ENCODE measurements around the gene OLA1. TPM values are rescaled to one million over a fixed set of nuclear protein-coding genes. Genes with fewer than 3 reads are reported as not detected.

The OLA1 gene
- total and polyA plus RNA-seq, 2 of the 13 experiments (the other 11 are each of a cell fraction or from before 2014, with no cell fraction given), result 153 to 241 TPM

DNA sequence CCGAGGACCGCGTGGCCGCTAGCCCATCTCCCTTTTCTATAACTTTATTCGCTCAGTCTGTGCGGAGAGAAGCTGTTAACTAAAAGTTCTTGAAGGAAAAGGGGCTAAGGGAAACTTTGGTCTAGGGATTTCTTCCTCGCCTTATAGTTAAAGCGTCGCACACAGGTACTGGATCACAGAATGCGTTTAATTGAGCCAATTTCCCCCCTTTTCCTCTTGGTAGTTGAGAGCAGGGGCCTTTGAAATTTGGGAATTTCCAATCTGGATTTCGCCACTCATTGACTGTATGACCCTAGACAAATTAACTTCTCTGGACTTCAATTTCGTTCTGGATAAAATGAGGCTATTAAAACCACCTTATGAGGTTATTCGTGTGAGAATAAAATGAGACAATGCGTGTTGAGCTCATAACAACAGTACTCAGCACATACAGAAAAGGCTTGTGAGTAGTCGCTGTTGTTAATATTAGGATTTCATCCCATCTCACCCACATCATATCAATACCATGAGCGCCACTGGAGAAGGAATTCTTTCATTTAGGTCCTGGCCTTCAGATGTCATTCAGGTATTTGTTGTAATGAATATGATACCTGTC is 763 bp upstream of the OLA1 start (continued):
- TF ChIP-seq GZF1 (CRISPR knock-in tag; IDR thresholded peaks at IDR 0.05), result no peak
- TF ChIP-seq MIER2 (CRISPR knock-in tag; IDR thresholded peaks at IDR 0.05), result no peak
- no peak for TF ChIP-seq ZNF724P (CRISPR knock-in tag; IDR thresholded peaks at IDR 0.05; ENCODE audit: borderline replicate concordance)
- TF ChIP-seq NBN (conservative IDR thresholded peaks at IDR 0.05), result no peak
- TF ChIP-seq, protein P1, sequence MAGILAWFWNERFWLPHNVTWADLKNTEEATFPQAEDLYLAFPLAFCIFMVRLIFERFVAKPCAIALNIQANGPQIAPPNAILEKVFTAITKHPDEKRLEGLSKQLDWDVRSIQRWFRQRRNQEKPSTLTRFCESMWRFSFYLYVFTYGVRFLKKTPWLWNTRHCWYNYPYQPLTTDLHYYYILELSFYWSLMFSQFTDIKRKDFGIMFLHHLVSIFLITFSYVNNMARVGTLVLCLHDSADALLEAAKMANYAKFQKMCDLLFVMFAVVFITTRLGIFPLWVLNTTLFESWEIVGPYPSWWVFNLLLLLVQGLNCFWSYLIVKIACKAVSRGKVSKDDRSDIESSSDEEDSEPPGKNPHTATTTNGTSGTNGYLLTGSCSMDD (CRISPR knock-in tag; IDR thresholded peaks at IDR 0.05), result no peak
- TF ChIP-seq, protein P2, sequence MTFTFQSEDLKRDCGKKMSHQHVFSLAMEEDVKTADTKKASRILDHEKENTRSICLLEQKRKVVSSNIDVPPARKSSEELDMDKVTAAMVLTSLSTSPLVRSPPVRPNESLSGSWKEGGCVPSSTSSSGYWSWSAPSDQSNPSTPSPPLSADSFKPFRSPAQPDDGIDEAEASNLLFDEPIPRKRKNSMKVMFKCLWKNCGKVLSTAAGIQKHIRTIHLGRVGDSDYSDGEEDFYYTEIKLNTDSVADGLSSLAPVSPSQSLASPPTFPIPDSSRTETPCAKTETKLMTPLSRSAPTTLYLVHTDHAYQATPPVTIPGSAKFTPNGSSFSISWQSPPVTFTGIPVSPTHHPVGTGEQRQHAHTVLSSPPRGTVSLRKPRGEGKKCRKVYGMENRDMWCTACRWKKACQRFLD (CRISPR knock-in tag; IDR thresholded peaks at IDR 0.05; ENCODE audit: borderline replicate concordance), result no peak
- no peak for TF ChIP-seq HNRNPUL1 (IDR thresholded peaks at IDR 0.05; ENCODE audit: low read depth, low read length)
- TF ChIP-seq, protein P3, sequence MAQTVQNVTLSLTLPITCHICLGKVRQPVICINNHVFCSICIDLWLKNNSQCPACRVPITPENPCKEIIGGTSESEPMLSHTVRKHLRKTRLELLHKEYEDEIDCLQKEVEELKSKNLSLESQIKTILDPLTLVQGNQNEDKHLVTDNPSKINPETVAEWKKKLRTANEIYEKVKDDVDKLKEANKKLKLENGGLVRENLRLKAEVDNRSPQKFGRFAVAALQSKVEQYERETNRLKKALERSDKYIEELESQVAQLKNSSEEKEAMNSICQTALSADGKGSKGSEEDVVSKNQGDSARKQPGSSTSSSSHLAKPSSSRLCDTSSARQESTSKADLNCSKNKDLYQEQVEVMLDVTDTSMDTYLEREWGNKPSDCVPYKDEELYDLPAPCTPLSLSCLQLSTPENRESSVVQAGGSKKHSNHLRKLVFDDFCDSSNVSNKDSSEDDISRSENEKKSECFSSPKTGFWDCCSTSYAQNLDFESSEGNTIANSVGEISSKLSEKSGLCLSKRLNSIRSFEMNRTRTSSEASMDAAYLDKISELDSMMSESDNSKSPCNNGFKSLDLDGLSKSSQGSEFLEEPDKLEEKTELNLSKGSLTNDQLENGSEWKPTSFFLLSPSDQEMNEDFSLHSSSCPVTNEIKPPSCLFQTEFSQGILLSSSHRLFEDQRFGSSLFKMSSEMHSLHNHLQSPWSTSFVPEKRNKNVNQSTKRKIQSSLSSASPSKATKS (CRISPR knock-in tag; IDR thresholded peaks at IDR 0.05), result peak; percentile 15; the same call in 1 of the 2 replicates
- no peak for TF ChIP-seq SMC3 (IDR thresholded peaks at IDR 0.05; ENCODE audit: low read length)
- peak; percentile 40; the same call in 1 of the 2 replicates for TF ChIP-seq ZNF607 (CRISPR knock-in tag; IDR thresholded peaks at IDR 0.05; ENCODE audit: borderline replicate concordance)
- TF ChIP-seq HDAC1 (CRISPR knock-in tag; IDR thresholded peaks at IDR 0.05), result no peak
- TF ChIP-seq ZNF563 (CRISPR knock-in tag; IDR thresholded peaks at IDR 0.05), result no peak
- no peak for TF ChIP-seq SIX1 (CRISPR knock-in tag; IDR thresholded peaks at IDR 0.05; ENCODE audit: borderline replicate concordance)
- TF ChIP-seq PHF8 (CRISPR knock-in tag; IDR thresholded peaks at IDR 0.05), result no peak
- no peak for TF ChIP-seq ZNF354B (CRISPR knock-in tag; IDR thresholded peaks at IDR 0.05)
- TF ChIP-seq ADNP (CRISPR knock-in tag; IDR thresholded peaks at IDR 0.05), result no peak
- no peak for TF ChIP-seq NFIB (CRISPR knock-in tag; IDR thresholded peaks at IDR 0.05; ENCODE audit: borderline replicate concordance)
- TF ChIP-seq, protein P4, sequence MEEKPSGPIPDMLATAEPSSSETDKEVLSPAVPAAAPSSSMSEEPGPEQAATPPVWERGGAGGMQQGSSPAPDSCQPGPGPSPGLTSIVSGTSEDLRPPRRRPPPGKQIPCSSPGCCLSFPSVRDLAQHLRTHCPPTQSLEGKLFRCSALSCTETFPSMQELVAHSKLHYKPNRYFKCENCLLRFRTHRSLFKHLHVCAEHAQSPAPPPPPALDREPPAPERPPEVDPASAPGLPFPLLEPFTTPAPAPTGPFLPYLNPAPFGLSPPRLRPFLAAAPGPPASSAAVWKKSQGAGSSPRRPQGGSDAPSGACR (CRISPR knock-in tag; IDR thresholded peaks at IDR 0.05), result no peak
- no peak for TF ChIP-seq NCOA2 (CRISPR knock-in tag; IDR thresholded peaks at IDR 0.05)
- TF ChIP-seq TOPORS (CRISPR knock-in tag; IDR thresholded peaks at IDR 0.05), result no peak
- TF ChIP-seq, protein P5, sequence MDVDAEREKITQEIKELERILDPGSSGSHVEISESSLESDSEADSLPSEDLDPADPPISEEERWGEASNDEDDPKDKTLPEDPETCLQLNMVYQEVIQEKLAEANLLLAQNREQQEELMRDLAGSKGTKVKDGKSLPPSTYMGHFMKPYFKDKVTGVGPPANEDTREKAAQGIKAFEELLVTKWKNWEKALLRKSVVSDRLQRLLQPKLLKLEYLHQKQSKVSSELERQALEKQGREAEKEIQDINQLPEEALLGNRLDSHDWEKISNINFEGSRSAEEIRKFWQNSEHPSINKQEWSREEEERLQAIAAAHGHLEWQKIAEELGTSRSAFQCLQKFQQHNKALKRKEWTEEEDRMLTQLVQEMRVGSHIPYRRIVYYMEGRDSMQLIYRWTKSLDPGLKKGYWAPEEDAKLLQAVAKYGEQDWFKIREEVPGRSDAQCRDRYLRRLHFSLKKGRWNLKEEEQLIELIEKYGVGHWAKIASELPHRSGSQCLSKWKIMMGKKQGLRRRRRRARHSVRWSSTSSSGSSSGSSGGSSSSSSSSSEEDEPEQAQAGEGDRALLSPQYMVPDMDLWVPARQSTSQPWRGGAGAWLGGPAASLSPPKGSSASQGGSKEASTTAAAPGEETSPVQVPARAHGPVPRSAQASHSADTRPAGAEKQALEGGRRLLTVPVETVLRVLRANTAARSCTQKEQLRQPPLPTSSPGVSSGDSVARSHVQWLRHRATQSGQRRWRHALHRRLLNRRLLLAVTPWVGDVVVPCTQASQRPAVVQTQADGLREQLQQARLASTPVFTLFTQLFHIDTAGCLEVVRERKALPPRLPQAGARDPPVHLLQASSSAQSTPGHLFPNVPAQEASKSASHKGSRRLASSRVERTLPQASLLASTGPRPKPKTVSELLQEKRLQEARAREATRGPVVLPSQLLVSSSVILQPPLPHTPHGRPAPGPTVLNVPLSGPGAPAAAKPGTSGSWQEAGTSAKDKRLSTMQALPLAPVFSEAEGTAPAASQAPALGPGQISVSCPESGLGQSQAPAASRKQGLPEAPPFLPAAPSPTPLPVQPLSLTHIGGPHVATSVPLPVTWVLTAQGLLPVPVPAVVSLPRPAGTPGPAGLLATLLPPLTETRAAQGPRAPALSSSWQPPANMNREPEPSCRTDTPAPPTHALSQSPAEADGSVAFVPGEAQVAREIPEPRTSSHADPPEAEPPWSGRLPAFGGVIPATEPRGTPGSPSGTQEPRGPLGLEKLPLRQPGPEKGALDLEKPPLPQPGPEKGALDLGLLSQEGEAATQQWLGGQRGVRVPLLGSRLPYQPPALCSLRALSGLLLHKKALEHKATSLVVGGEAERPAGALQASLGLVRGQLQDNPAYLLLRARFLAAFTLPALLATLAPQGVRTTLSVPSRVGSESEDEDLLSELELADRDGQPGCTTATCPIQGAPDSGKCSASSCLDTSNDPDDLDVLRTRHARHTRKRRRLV (CRISPR knock-in tag; IDR thresholded peaks at IDR 0.05), result no peak
- TF ChIP-seq DMAP1 (CRISPR knock-in tag; IDR thresholded peaks at IDR 0.05), result no peak

Measured in HepG2 (cell line).